Lung (tissue), 12 donors: Measurements from ENCODE around the gene CABLES2. TPM values are rescaled to one million over a fixed set of nuclear protein-coding genes. Genes with fewer than 3 reads are reported as not detected.

Experiments used
- ATAC-seq: fragments of 200-7000 bp; cut with Tn5 transposase; one replicate; pipeline ENCODE4 v1.9.1; 2020; ENCODE audit warnings: moderate number of reproducible peaks; ENCODE audit not compliant: insufficient read depth, low FRiP score
- DNase-seq, 3 donors: peaks; one replicate each; pipeline ENCODE4 v3.0.0-alpha.2; 2013 to 2017
- H3K27ac ChIP-seq, 2 donors: one replicate each; pipeline ENCODE4 v1.5.1; 2013; ENCODE audit warnings: mild to moderate bottlenecking in 2 of 2, moderate library complexity in 2 of 2, control low read depth in 1 of 2, inconsistent platforms in 1 of 2, low read depth in 1 of 2, low read length in 1 of 2
- H3K27me3 ChIP-seq, 3 donors: one replicate each; pipeline ENCODE4 v1.5.1; 2013; ENCODE audit warnings: low read length in 2 of 3; ENCODE audit not compliant: control insufficient read depth in 3 of 3, insufficient read depth in 3 of 3
- H3K36me3 ChIP-seq, 4 donors: one replicate each; pipeline ENCODE4 v1.5.1; 2013; ENCODE audit warnings: low read length in 4 of 4, mild to moderate bottlenecking in 1 of 4, moderate library complexity in 1 of 4; ENCODE audit not compliant: control insufficient read depth in 4 of 4, insufficient read depth in 4 of 4
- H3K4me1 ChIP-seq, 5 donors: one replicate each; pipeline ENCODE4 v1.5.1; 2013; ENCODE audit warnings: low read length in 5 of 5, mild to moderate bottlenecking in 2 of 5, moderate library complexity in 1 of 5; ENCODE audit not compliant: control insufficient read depth in 5 of 5, insufficient read depth in 5 of 5
- H3K4me3 ChIP-seq: one replicate; pipeline ENCODE4 v1.5.1; 2013; ENCODE audit warnings: mild to moderate bottlenecking, control low read depth, moderate library complexity
- H3K9ac ChIP-seq, 2 donors: one replicate each; pipeline ENCODE4 v1.5.1; 2013; ENCODE audit warnings: low read length in 2 of 2, control low read depth in 1 of 2; ENCODE audit not compliant: insufficient read depth in 1 of 2
- H3K9me3 ChIP-seq, 4 donors: one replicate each; pipeline ENCODE4 v1.5.1; 2013; ENCODE audit warnings: low read length in 3 of 4, mild to moderate bottlenecking in 1 of 4, moderate library complexity in 1 of 4; ENCODE audit not compliant: control insufficient read depth in 4 of 4, insufficient read depth in 3 of 4
- CTCF ChIP-seq: IDR thresholded peaks from 2 replicates; pipeline ENCODE4 v1.5.1; 2012; ENCODE audit warnings: mild to moderate bottlenecking; ENCODE audit errors: control extremely low read depth, extremely low read depth
- WGBS, 2 donors: extraction: QIAGEN DNeasy Blood & Tissue Kit; methylation state at CpG; one replicate each; pipeline ENCODE4 v1.1.7; 2013; 5-methylcytosine and 5-hydroxymethylcytosine counted together
- polyA plus RNA-seq, 2 donors: library from polyadenylated mRNA; stranded (reverse); fragments of 200-250 nt; gene quantifications; one replicate each; pipeline ENCODE4 v1.2.1, GENCODE V29; 2013
- total RNA-seq, 2 donors: library from RNA; depleted of rRNA in 1 of 2; stranded (reverse); fragments of >200 nt in 1 of 2; gene quantifications; one replicate each; pipeline ENCODE4 v1.2.1, GENCODE V29; 2014 to 2021
- donor health status: control.
- donor health status: control.
- donor health status: Bipolar disorder and iron deficiency.
- donor health status: healthy.
- donor health status: DM: yes; HTN: yes; CAD: no.

Gene CABLES2
- total and polyA plus RNA-seq, 4 donors: 1.9 to 4.4 (median 3.6) TPM

GRCh38 chr20:62439218-62439617 lies 32.1 kb upstream of the CABLES2 start:
- H3K4me3 ChIP-seq: no peak overlapping the region
- WGBS, 2 donors: 64 to 72% methylated on average over 5 of the region's 5 CpGs
- H3K27me3 ChIP-seq: no peaks in the 10 kb centered on the region
- no peak for TF ChIP-seq CTCF
- peaks cover 0 to 55% (median 23%) of the 10 kb centered on the region in 5 donors for H3K4me1 ChIP-seq
- peak overlapping the region in 1 of 2 donors; percentile 20 for H3K9ac ChIP-seq
- DNase-seq (no peak), ATAC-seq (no peak)
- H3K27ac ChIP-seq: no peak overlapping the region
- no peaks in the 10 kb centered on the region for H3K9me3 ChIP-seq
- H3K36me3 ChIP-seq: no peaks in the 10 kb centered on the region

DNA sequence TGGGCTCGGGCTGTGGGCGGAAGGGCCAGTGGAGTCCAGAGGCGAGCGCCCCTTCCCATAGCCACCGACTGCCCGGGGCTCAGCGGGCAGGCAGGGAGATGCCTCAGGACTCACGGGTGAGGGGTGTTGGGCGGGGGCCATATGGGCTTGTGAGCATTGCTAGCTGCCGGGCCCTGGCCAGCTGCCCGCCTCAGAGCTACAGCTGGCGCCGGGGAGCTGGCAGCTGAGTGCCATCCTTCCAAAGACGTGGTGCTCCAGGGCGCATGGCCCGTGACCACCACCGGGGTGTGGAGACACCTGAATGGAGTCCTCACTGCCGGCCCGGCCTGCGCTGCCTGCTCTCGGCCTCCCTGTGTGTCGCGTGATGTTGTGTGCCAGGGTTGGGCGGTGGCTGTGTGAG lies 30.8 kb upstream of the CABLES2 start:
- no peaks in the 10 kb centered on the region for H3K27me3 ChIP-seq

GRCh38 chr20:62437496-62437895 lies 30.4 kb upstream of the CABLES2 start:
- WGBS, 2 donors: 54 to 71% methylated on average over 12 of the region's 12 CpGs
- Histone ChIP-seq H3K9ac (no peak overlapping the region), H3K36me3 (no peaks in the 10 kb centered on the region), H3K9me3 (no peaks in the 10 kb centered on the region), H3K27me3 (no peaks in the 10 kb centered on the region), H3K27ac (no peak overlapping the region), H3K4me1 (peaks cover 0 to 67% (median 31%) of the 10 kb centered on the region in 5 donors), H3K4me3 (no peak overlapping the region)
- TF ChIP-seq CTCF: no peak
- peak; percentile 80 to 92 (median 92) for DNase-seq
- no peak for ATAC-seq

More for the DNA sequence above, 30.8 kb upstream of the CABLES2 start:
- DNase-seq (peak in 2 of 3 donors; percentile 72 to 81), ATAC-seq (no peak)
- H3K27ac ChIP-seq: no peak overlapping the region
- peaks cover 0 to 67% (median 31%) of the 10 kb centered on the region in 5 donors for H3K4me1 ChIP-seq
- no peak overlapping the region for H3K4me3 ChIP-seq
- TF ChIP-seq CTCF: no peak
- WGBS, 2 donors: 72 to 87% methylated on average over 22 to 24 of the region's 24 CpGs
- no peak overlapping the region for H3K9ac ChIP-seq
- H3K36me3 ChIP-seq: no peaks in the 10 kb centered on the region
- no peaks in the 10 kb centered on the region for H3K9me3 ChIP-seq

DNA sequence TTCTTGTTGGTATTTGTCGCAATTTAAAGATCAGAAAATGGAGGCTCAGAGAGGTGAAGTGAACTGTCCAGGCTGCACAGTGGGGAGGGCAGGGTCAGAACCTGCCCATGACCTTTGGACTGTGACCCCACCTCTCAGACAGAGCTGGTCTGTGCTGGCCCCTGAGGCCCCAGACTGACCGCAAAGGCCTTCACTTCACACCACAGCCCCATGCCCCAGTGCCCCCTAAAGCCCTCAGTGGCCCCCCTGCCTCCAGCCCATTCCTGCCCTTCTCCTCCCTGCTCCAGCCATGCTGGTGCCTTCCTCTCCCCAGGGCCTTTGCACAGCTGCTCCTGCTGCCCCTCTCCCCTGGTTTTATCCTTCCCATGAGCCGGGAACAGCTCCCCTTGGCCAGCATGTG lies 29.6 kb upstream of the CABLES2 start:
- no peaks in the 10 kb centered on the region for H3K27me3 ChIP-seq
- peaks cover 0 to 67% (median 33%) of the 10 kb centered on the region in 5 donors for H3K4me1 ChIP-seq
- H3K27ac ChIP-seq: no peak overlapping the region
- no peak for ATAC-seq
- no peaks in the 10 kb centered on the region for H3K36me3 ChIP-seq
- H3K4me3 ChIP-seq: no peak overlapping the region
- no peak overlapping the region for H3K9ac ChIP-seq
- WGBS, 2 donors: 84 to 86% methylated on average over 3 of the region's 3 CpGs
- H3K9me3 ChIP-seq: no peaks in the 10 kb centered on the region
- no peak for TF ChIP-seq CTCF
- DNase-seq: no peak
